GM21526 (cell line): ENCODE measurements around the gene DAAM1.

Source experiments
- ATAC-seq: cut with Tn5 transposase; IDR thresholded peaks from one replicate; pipeline ENCODE4 v1.9.1; 2021; ENCODE audit warnings: moderate library complexity; ENCODE audit not compliant: unreplicated experiment, low FRiP score

The DAAM1 gene

GRCh38 chr14:59215757-59216156 lies 27.3 kb downstream of the DAAM1 start:
- ATAC-seq = no peak

GRCh38 chr14:59217011-59217410 lies 28.5 kb downstream of the DAAM1 start:
- ATAC-seq = no peak

GRCh38 chr14:59221568-59221967 lies 33.1 kb downstream of the DAAM1 start:
- ATAC-seq = no peak

- ATAC-seq = no peak
Observed at GRCh38 chr14:59224341-59224740, 35.9 kb downstream of the DAAM1 start.

- ATAC-seq = no peak
Observed at GRCh38 chr14:59225281-59225680, 36.8 kb downstream of the DAAM1 start.

GRCh38 chr14:59228421-59228820 lies 40.0 kb downstream of the DAAM1 start:
- ATAC-seq = no peak

- no peak for ATAC-seq
Observed at GRCh38 chr14:59229653-59230406, 41.4 kb downstream of the DAAM1 start.

- no peak for ATAC-seq
Observed at GRCh38 chr14:59236195-59236594, 47.7 kb downstream of the DAAM1 start.

GRCh38 chr14:59238216-59238615 lies 49.7 kb downstream of the DAAM1 start:
- no peak for ATAC-seq

- no peak for ATAC-seq
Observed at GRCh38 chr14:59239022-59239421, 50.6 kb downstream of the DAAM1 start.

GRCh38 chr14:59240356-59240755 lies 51.9 kb downstream of the DAAM1 start:
- ATAC-seq = peak; percentile 80

- ATAC-seq = no peak
Observed at GRCh38 chr14:59241121-59241520, 52.7 kb downstream of the DAAM1 start.

GRCh38 chr14:59243174-59243573 lies 54.7 kb downstream of the DAAM1 start:
- ATAC-seq = no peak

GRCh38 chr14:59244581-59244980 lies 56.1 kb downstream of the DAAM1 start:
- no peak for ATAC-seq

- peak; percentile 76 for ATAC-seq
Observed at GRCh38 chr14:59245809-59246295, 57.4 kb downstream of the DAAM1 start.

- no peak for ATAC-seq
Observed at GRCh38 chr14:59246566-59246965, 58.1 kb downstream of the DAAM1 start.

GRCh38 chr14:59247801-59248584 lies 59.5 kb downstream of the DAAM1 start:
- ATAC-seq = no peak

GRCh38 chr14:59249029-59249428 lies 60.6 kb downstream of the DAAM1 start:
- no peak for ATAC-seq

- ATAC-seq = no peak
Observed at GRCh38 chr14:59251811-59252771, 63.6 kb downstream of the DAAM1 start.

- no peak for ATAC-seq
Observed at GRCh38 chr14:59252772-59253500, 64.5 kb downstream of the DAAM1 start.
